B cell (primary cell): ENCODE measurements around the gene NPAS3.

ENCODE experiments used
- EZH2 ChIP-seq: IDR thresholded peaks from 2 replicates; pipeline ENCODE4 v1.6.1; 2012; ENCODE audit warnings: borderline replicate concordance, low read depth, mild to moderate bottlenecking, moderate library complexity, low read length; ENCODE audit not compliant: insufficient read depth, poor library complexity, severe bottlenecking
- TF ChIP-seq, protein P1 (sequence below): fragments of 200-600 bp; IDR thresholded peaks from one replicate; pipeline ENCODE4 v1.8.0; 2022; ENCODE audit warnings: antibody characterized with exemption, mild to moderate bottlenecking

DNA sequence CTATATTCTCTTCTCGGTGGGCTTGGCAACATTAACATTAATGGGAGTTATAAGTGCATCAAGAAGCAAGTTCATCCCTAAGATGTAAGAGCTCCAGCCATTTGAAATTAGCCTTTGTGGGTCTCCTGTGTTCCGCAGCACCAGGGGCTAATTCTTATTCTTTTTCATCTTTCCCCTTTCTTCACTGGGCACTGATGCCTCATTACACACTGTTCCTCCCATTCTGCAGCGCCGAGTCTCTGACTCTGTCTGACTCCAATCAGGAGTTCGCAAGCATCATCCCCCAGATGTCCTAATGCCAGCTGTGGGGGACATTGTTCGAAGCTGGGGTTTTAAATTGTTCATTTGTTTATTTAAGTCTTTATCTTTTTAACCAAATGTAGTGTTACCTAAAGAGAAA is 670.9 kb downstream of the NPAS3 start:
- TF ChIP-seq, protein P1, sequence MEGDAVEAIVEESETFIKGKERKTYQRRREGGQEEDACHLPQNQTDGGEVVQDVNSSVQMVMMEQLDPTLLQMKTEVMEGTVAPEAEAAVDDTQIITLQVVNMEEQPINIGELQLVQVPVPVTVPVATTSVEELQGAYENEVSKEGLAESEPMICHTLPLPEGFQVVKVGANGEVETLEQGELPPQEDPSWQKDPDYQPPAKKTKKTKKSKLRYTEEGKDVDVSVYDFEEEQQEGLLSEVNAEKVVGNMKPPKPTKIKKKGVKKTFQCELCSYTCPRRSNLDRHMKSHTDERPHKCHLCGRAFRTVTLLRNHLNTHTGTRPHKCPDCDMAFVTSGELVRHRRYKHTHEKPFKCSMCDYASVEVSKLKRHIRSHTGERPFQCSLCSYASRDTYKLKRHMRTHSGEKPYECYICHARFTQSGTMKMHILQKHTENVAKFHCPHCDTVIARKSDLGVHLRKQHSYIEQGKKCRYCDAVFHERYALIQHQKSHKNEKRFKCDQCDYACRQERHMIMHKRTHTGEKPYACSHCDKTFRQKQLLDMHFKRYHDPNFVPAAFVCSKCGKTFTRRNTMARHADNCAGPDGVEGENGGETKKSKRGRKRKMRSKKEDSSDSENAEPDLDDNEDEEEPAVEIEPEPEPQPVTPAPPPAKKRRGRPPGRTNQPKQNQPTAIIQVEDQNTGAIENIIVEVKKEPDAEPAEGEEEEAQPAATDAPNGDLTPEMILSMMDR: no peak
- no peak for TF ChIP-seq EZH2
